H9 (cell line): ENCODE measurements around the gene PLD1. TPM values are rescaled to one million over a fixed set of nuclear protein-coding genes. Genes with fewer than 3 reads are reported as not detected.

Source experiments
- DNase-seq: peaks from one replicate; pipeline ENCODE4 v3.0.0-alpha.2; 2017
- H2AFZ ChIP-seq: one replicate; pipeline ENCODE4 v1.6.1; 2013; ENCODE audit warnings: mild to moderate bottlenecking, low read length, control low read depth, moderate library complexity
- H2AK5ac ChIP-seq: 2 replicates; pipeline ENCODE4 v1.6.1; 2013; ENCODE audit warnings: low read length, control low read depth, mixed read lengths; ENCODE audit not compliant: insufficient read length
- H2BK120ac ChIP-seq: one replicate; pipeline ENCODE4 v1.6.1; 2013; ENCODE audit warnings: low read depth, mild to moderate bottlenecking, low read length, control low read depth, inconsistent platforms; ENCODE audit not compliant: poor library complexity, severe bottlenecking
- H2BK12ac ChIP-seq: 2 replicates; pipeline ENCODE4 v1.6.1; 2013; ENCODE audit warnings: low read length, control low read depth, mixed read lengths, low read depth; ENCODE audit not compliant: insufficient read length
- H2BK15ac ChIP-seq: 2 replicates; pipeline ENCODE4 v1.6.1; 2013; ENCODE audit warnings: low read depth, low read length, control low read depth
- H2BK20ac ChIP-seq: one replicate; pipeline ENCODE4 v1.6.1; 2013; ENCODE audit warnings: low read depth, mild to moderate bottlenecking, low read length, control low read depth, inconsistent platforms; ENCODE audit not compliant: poor library complexity, severe bottlenecking
- H2BK5ac ChIP-seq: 2 replicates; pipeline ENCODE4 v1.6.1; 2013; ENCODE audit warnings: low read length, control low read depth, mixed read lengths; ENCODE audit not compliant: insufficient read length
- H3K14ac ChIP-seq: 2 replicates; pipeline ENCODE4 v1.6.1; 2013; ENCODE audit warnings: low read length, control low read depth; ENCODE audit not compliant: insufficient read depth
- H3K18ac ChIP-seq: 2 replicates; pipeline ENCODE4 v1.6.1; 2013; ENCODE audit warnings: low read depth, mild to moderate bottlenecking, mixed read lengths, low read length, control low read depth; ENCODE audit not compliant: insufficient read length
- H3K23ac ChIP-seq: 2 replicates; pipeline ENCODE4 v1.6.1; 2013; ENCODE audit warnings: low read length, control low read depth, mixed read lengths, low read depth; ENCODE audit not compliant: insufficient read length
- H3K23me2 ChIP-seq: 2 replicates; pipeline ENCODE4 v1.6.1; 2013; ENCODE audit warnings: low read depth, mild to moderate bottlenecking, mixed read lengths, low read length, control low read depth; ENCODE audit not compliant: insufficient read length, poor library complexity, severe bottlenecking
- H3K27ac ChIP-seq: 2 replicates; pipeline ENCODE4 v1.5.1; 2013; ENCODE audit warnings: low read length, control low read depth, mixed read lengths, low read depth; ENCODE audit not compliant: insufficient read length
- H3K27me3 ChIP-seq: 2 replicates; pipeline ENCODE4 v1.6.1; 2013; ENCODE audit warnings: low read length, control low read depth, inconsistent platforms; ENCODE audit not compliant: insufficient read depth
- H3K4ac ChIP-seq: 2 replicates; pipeline ENCODE4 v1.6.1; 2013; ENCODE audit warnings: low read depth, mild to moderate bottlenecking, control low read depth, inconsistent platforms, low read length, moderate library complexity
- H3K4me1 ChIP-seq: 2 replicates; pipeline ENCODE4 v1.6.1; 2013; ENCODE audit warnings: low read length, control low read depth, inconsistent platforms; ENCODE audit not compliant: insufficient read depth
- H3K4me2 ChIP-seq: 2 replicates; pipeline ENCODE4 v1.6.1; 2013; ENCODE audit warnings: low read length, control low read depth, mixed read lengths; ENCODE audit not compliant: insufficient read length, insufficient read depth
- H3K56ac ChIP-seq: 2 replicates; pipeline ENCODE4 v1.6.1; 2013; ENCODE audit warnings: low read depth, mild to moderate bottlenecking, mixed read lengths, low read length, control low read depth; ENCODE audit not compliant: insufficient read length
- H3K79me1 ChIP-seq: 2 replicates; pipeline ENCODE4 v1.6.1; 2013; ENCODE audit warnings: low read depth, mild to moderate bottlenecking, moderate library complexity, low read length, control low read depth, inconsistent platforms; ENCODE audit not compliant: insufficient read depth, poor library complexity, severe bottlenecking
- H3K79me2 ChIP-seq: 2 replicates; pipeline ENCODE4 v1.6.1; 2013; ENCODE audit warnings: low read length, control low read depth, inconsistent platforms; ENCODE audit not compliant: insufficient read depth
- H3K9ac ChIP-seq: 2 replicates; pipeline ENCODE4 v1.6.1; 2013; ENCODE audit warnings: low read length, control low read depth, mixed read lengths; ENCODE audit not compliant: insufficient read length; ENCODE audit errors: extremely low read depth
- H3K9me3 ChIP-seq: one replicate; pipeline ENCODE4 v1.6.1; 2013; ENCODE audit warnings: low read depth, low read length, inconsistent platforms; ENCODE audit not compliant: control insufficient read depth
- H3T11ph ChIP-seq: one replicate; pipeline ENCODE4 v1.6.1; 2013; ENCODE audit warnings: mild to moderate bottlenecking, low read length, control low read depth, inconsistent platforms
- H4K20me1 ChIP-seq: one replicate; pipeline ENCODE4 v1.6.1; 2013; ENCODE audit not compliant: control insufficient read depth, insufficient read length, insufficient read depth
- H4K5ac ChIP-seq: 2 replicates; pipeline ENCODE4 v1.6.1; 2013; ENCODE audit warnings: low read depth, mild to moderate bottlenecking, mixed read lengths, low read length, control low read depth; ENCODE audit not compliant: insufficient read length
- H4K8ac ChIP-seq: replicated peaks from 2 replicates; pipeline ENCODE4 v1.6.1; 2013; ENCODE audit warnings: low read length, control low read depth, mixed read lengths, low read depth; ENCODE audit not compliant: insufficient read length
- H4K91ac ChIP-seq: 2 replicates; pipeline ENCODE4 v1.6.1; 2013; ENCODE audit warnings: low read depth, mild to moderate bottlenecking, moderate library complexity, mixed read lengths, low read length, control low read depth; ENCODE audit not compliant: insufficient read length
- H3K27ac Mint-ChIP-seq, 3 experiments: 2 replicates in 2 of 3; 3 replicates in 1 of 3; pipeline ENCODE4 v1.8.0; 2020 to 2021; ENCODE audit warnings: mixed read lengths in 3 of 3, mild to moderate bottlenecking in 1 of 3, moderate library complexity in 1 of 3
- H3K27me3 Mint-ChIP-seq: 2 replicates; pipeline ENCODE4 v1.8.0; 2021; ENCODE audit warnings: low read depth, mild to moderate bottlenecking, moderate library complexity, mixed read lengths
- H3K36me3 Mint-ChIP-seq, 3 experiments: 2 replicates in 2 of 3; 3 replicates in 1 of 3; pipeline ENCODE4 v1.8.0; 2020 to 2021; ENCODE audit warnings: low read depth in 3 of 3, mixed read lengths in 3 of 3; ENCODE audit not compliant: insufficient read depth in 1 of 3
- H3K4me1 Mint-ChIP-seq, 2 experiments: 2 replicates each; pipeline ENCODE4 v1.8.0; 2020; ENCODE audit warnings: mixed read lengths in 2 of 2
- H3K4me3 Mint-ChIP-seq, 2 experiments: 2 replicates in 1 of 2; 3 replicates in 1 of 2; pipeline ENCODE4 v1.8.0; 2020 to 2021; ENCODE audit warnings: mild to moderate bottlenecking in 2 of 2, mixed read lengths in 2 of 2, moderate library complexity in 1 of 2
- H3K9me3 Mint-ChIP-seq, 2 experiments: 2 replicates in 1 of 2; 3 replicates in 1 of 2; pipeline ENCODE4 v1.8.0; 2020; ENCODE audit warnings: mild to moderate bottlenecking in 2 of 2, mixed read lengths in 2 of 2, moderate library complexity in 1 of 2
- CTCF ChIP-seq: fragments of 200-600 bp; sonication (generic); conservative IDR thresholded peaks from 3 replicates; pipeline ENCODE4 v1.8.0; 2021; ENCODE audit warnings: antibody characterized with exemption, mild to moderate bottlenecking
- WGBS: extraction: QIAGEN DNeasy Blood & Tissue Kit; methylation state at CpG from one replicate; pipeline ENCODE4 v1.1.7; 2013; ENCODE audit warnings: missing lambda C conversion rate, low lambda C conversion rate, mixed read lengths; ENCODE audit not compliant: insufficient read length; ENCODE audit errors: extremely low coverage; 5-methylcytosine and 5-hydroxymethylcytosine counted together
- total RNA-seq: library from RNA; stranded (reverse); gene quantifications from 2 replicates; pipeline ENCODE4 v1.2.1, GENCODE V29; 2021

PLD1 gene
- total RNA-seq, 1 experiment from 2014 or later = 1.8 TPM

- no peak overlapping the region for H2AFZ ChIP-seq
Observed at GRCh38 chr3:171731691-171732090, 78.6 kb downstream of the PLD1 start.

More at GRCh38 chr3:171731691-171732090, 78.6 kb downstream of the PLD1 start:
- no peaks in the 10 kb centered on the region; a peak in 1 of 5 replicates for H3K9me3 Mint-ChIP-seq
- Histone ChIP-seq H4K5ac (no peak overlapping the region), H2AK5ac (no peak overlapping the region), H4K91ac (no peak overlapping the region), H2BK20ac (no peak overlapping the region), H3K27ac (no peak overlapping the region), H4K20me1 (no peaks in the 10 kb centered on the region), H3K4me1 (peaks cover 7% of the 10 kb centered on the region), H3K79me1 (no peaks in the 10 kb centered on the region), H2BK12ac (no peak overlapping the region), H2BK120ac (no peak overlapping the region), H3K4me2 (no peak overlapping the region), H3K14ac (no peak overlapping the region), H2BK5ac (no peak overlapping the region), H3K9me3 (no peaks in the 10 kb centered on the region), H3K27me3 (no peaks in the 10 kb centered on the region), H3K23ac (no peak overlapping the region), H4K8ac (no peak overlapping the region), H3K79me2 (no peaks in the 10 kb centered on the region), H2BK15ac (no peak overlapping the region), H3K23me2 (no peaks in the 10 kb centered on the region), H3K4ac (no peak overlapping the region), H3K18ac (no peak overlapping the region), H3K9ac (no peak overlapping the region), H3T11ph (no peak overlapping the region), H3K56ac (no peak overlapping the region)
- no peak overlapping the region for H3K27ac Mint-ChIP-seq
- TF ChIP-seq CTCF = no peak
- DNase-seq = no peak
- WGBS = no CpG with 5 or more reads among the region's 4 CpGs
- H3K4me3 Mint-ChIP-seq = no peak overlapping the region
- H3K36me3 Mint-ChIP-seq = no peaks in the 10 kb centered on the region
- H3K27me3 Mint-ChIP-seq = no peaks in the 10 kb centered on the region
- peaks cover 25% of the 10 kb centered on the region in 2 experiments for H3K4me1 Mint-ChIP-seq
